ENCODE measurements around the gene GGCX. TPM values are rescaled to one million over a fixed set of nuclear protein-coding genes. Genes with fewer than 3 reads are reported as not detected.

GGCX gene
- total and polyA plus RNA-seq, 12 donors, result 14.9 to 85.2 (median 44.1) TPM

- TF ChIP-seq CTCF (IDR thresholded peaks at IDR 0.05) (no peak), POLR2A (IDR thresholded peaks at IDR 0.05) (no peak)
- peaks cover 9 to 14% of the 10 kb centered on the region in 2 donors for H3K4me1 ChIP-seq (replicated peaks in 1 of 2)
- WGBS, 4 donors, result 59 to 71% (median 67%) methylated on average over 3 of the region's 3 CpGs
- intact Hi-C loops (cut with DNase I), result no loop called here
- no peak for DNase-seq
- H3K27me3 ChIP-seq, result no peaks in the 10 kb centered on the region
- no peak overlapping the region for H3K4me3 ChIP-seq
- H3K9me3 ChIP-seq (replicated peaks in 1 of 3), result no peaks in the 10 kb centered on the region
- H3K36me3 ChIP-seq (replicated peaks in 1 of 2), result no peaks in the 10 kb centered on the region
- H3K27ac ChIP-seq, result peak overlapping the region in 3 of 5 donors; percentile 17 to 86 (median 71)
Measured at GRCh38 chr2:85577063-85577385, 15.7 kb upstream of the GGCX start.

DNA sequence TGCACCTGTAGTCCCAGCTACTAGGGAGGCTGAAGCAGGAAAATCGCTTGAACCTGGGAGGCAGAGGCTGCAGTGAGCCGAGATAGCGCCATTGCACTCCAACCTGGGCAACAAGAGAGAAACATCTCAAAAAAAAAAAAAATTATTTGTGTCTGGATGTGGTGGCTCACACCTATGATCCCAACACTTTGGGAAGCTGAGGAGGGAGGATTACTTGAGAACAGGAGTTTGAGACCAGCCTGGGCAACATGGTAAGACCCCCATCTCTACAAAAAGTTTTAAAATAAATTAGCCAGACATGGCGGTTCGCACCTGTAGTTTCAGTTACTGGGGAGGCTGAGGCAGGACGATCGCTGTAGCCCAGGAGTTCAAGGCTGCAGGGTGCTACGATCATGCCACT lies 14.4 kb upstream of the GGCX start:
- H3K27ac ChIP-seq, result no peak overlapping the region
- intact Hi-C loops (cut with DNase I), result no loop called here
- H3K36me3 ChIP-seq (replicated peaks in 1 of 2), result no peaks in the 10 kb centered on the region
- no peaks in the 10 kb centered on the region for H3K9me3 ChIP-seq (replicated peaks in 1 of 3)
- peaks cover 9 to 14% of the 10 kb centered on the region in 2 donors for H3K4me1 ChIP-seq (replicated peaks in 1 of 2)
- DNase-seq, result no peak
- H3K27me3 ChIP-seq, result no peaks in the 10 kb centered on the region
- 63 to 72% (median 65%) methylated on average over 8 of the region's 8 CpGs for WGBS, 4 donors
- H3K4me3 ChIP-seq, result no peak overlapping the region
- TF ChIP-seq CTCF (IDR thresholded peaks at IDR 0.05), result no peak
- no peak for TF ChIP-seq POLR2A (IDR thresholded peaks at IDR 0.05)

DNA sequence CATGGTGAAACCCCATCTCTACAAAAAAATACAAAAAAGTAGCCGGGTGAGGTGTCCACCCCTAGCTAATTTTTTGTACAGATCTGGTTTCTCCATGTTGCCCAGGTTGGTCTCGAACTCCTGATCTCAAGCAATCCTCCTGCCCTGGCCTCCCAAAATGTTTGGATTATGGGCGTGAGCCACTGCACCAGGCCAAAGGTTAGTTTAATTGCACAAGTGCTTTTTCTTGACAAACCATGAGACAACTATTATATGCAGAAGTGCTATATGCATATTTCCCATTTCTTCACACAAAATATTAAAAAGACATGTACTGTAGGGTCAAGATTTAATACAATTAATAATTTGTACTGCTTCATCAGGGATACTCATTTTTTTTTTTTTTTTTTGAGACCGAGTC lies 5.0 kb upstream of the GGCX start:
- no peak overlapping the region for H3K27ac ChIP-seq
- 69 to 86% (median 77%) methylated on average over 4 of the region's 4 CpGs for WGBS, 4 donors
- no peak for DNase-seq
- no peaks in the 10 kb centered on the region for H3K27me3 ChIP-seq
- no peaks in the 10 kb centered on the region for H3K9me3 ChIP-seq (replicated peaks in 1 of 3)
- no peak overlapping the region for H3K4me3 ChIP-seq
- no peak for TF ChIP-seq POLR2A (IDR thresholded peaks at IDR 0.05)
- no peak for TF ChIP-seq CTCF (IDR thresholded peaks at IDR 0.05)
- no peaks in the 10 kb centered on the region for H3K36me3 ChIP-seq (replicated peaks in 1 of 2)
- peaks cover 0 to 6% of the 10 kb centered on the region in 2 donors for H3K4me1 ChIP-seq (replicated peaks in 1 of 2)
- intact Hi-C loops (cut with DNase I), result no loop called here

DNA sequence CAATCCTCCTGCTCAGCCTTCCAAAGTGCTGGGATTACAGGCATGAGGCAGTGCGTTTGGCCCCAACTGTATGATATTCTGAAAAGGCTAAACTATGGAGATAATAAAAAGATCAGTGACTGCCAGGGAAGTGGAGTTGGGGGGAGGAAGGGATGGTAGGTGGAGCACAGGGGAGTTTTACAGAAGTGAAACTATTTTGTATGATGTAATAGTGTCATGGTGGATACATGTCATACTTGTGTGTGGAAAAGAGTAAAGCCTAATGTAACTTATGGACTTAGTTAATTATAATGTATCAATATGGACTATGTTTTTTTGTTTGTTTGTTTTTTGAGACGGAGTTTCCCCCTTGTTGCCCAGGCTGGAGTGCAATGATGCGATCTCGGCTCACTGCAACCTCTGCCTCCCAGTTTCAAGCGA lies 2.9 kb upstream of the GGCX start:
- H3K27ac ChIP-seq, result peak overlapping the region in 1 of 5 donors; percentile 13
- TF ChIP-seq POLR2A (IDR thresholded peaks at IDR 0.05) (no peak), CTCF (IDR thresholded peaks at IDR 0.05) (no peak)
- no peak for DNase-seq
- H3K4me3 ChIP-seq, result no peak overlapping the region
- intact Hi-C loops (cut with DNase I), result no loop called here
- peaks cover 8 to 20% of the 10 kb centered on the region in 2 donors for H3K4me1 ChIP-seq (replicated peaks in 1 of 2)
- H3K9me3 ChIP-seq (replicated peaks in 1 of 3), result no peaks in the 10 kb centered on the region
- 77 to 94% (median 83%) methylated on average over 5 of the region's 5 CpGs for WGBS, 4 donors
- H3K27me3 ChIP-seq, result no peaks in the 10 kb centered on the region
- H3K36me3 ChIP-seq (replicated peaks in 1 of 2), result no peaks in the 10 kb centered on the region

Data from adrenal gland (tissue), 12 donors.